ENCODE results near the gene CCDC146.
"Not testable (repeated sequence)": the region's sequence is repeated elsewhere in the genome, so short reads cannot be mapped to it uniquely, and the experiment has no call there.

Gene CCDC146

DNA sequence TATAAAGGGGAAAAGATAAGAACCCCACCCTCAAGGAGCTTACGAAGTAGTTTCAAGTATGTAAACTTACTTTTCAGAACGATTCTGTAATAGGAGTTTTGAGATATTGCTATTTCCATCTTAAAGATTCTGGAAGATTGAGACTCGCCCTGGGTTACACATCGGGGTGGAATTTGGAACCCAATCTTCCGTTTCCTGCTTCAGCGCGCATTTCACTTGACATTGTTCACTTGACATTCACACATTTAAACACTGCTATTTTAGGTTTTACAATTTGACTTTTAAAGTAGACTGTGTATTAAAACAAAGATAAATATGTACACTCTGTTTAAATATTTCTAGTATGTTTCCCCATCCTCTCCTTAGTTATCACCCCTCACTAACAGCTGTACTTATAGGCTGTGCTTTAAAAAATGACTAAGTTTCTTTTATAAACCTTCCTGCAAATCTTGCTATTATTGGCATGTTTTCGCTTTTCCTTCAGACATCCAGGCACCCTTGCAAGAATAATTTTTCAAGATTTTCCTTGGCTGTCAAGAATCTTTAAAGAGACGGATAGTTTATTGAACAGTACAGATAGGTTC, 55.0 kb downstream of the CCDC146 start:
- not testable (repeated sequence) for DNase-seq (ENCODE audit: low read depth); H3K4me3 ChIP-seq (replicated peaks; ENCODE audit: low read depth, low read length)

DNA sequence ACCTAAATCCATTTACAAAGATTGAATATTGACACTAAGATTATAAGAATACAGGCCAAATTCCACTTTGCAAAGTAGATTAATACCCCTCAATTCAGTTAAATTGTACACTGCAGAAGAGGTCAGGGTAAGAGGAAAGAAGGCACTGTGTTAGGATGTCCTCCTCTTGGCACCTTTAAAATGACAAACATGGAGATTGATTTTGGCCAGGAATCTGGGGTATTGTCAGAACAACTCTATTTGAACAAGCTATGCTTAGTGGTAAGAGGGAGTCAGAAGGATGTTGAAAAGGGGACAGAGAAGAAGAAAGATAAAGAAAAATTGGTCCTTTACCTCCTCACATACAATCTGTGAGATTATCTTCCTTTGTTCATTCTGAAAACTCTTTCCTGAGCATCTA, 55.6 kb downstream of the CCDC146 start:
- not testable (repeated sequence) for H3K4me3 ChIP-seq (replicated peaks; ENCODE audit: low read depth, low read length); DNase-seq (ENCODE audit: low read depth)

DNA sequence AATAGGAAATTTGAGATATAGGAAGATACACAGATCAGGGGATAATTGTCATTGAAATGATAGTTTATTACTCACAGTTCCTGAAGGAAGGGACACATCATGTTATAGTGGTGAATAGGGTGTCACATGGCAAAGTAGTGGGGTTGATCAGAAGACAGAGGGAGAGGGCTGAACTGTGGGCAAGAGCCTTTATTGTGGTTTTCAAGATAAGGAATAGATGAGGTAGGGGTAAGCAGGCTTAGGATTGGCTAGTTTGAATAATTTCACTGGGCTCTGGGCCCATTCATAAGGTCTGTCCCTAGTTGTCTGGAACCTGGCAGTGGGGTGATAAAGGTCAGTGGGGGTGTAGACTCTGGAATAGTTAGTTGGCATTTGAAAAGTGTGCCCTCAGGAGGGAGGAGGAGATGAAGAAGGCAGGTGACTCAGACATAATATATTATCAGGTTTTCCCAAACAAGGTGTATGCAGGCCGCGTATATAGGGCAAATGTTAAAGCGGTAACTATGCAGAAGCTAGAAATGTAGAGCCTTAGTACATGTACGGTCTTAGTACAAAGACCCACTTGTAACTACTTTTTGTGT, 58.7 kb downstream of the CCDC146 start:
- TF ChIP-seq, protein P1, sequence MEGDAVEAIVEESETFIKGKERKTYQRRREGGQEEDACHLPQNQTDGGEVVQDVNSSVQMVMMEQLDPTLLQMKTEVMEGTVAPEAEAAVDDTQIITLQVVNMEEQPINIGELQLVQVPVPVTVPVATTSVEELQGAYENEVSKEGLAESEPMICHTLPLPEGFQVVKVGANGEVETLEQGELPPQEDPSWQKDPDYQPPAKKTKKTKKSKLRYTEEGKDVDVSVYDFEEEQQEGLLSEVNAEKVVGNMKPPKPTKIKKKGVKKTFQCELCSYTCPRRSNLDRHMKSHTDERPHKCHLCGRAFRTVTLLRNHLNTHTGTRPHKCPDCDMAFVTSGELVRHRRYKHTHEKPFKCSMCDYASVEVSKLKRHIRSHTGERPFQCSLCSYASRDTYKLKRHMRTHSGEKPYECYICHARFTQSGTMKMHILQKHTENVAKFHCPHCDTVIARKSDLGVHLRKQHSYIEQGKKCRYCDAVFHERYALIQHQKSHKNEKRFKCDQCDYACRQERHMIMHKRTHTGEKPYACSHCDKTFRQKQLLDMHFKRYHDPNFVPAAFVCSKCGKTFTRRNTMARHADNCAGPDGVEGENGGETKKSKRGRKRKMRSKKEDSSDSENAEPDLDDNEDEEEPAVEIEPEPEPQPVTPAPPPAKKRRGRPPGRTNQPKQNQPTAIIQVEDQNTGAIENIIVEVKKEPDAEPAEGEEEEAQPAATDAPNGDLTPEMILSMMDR (IDR thresholded peaks at IDR 0.05; ENCODE audit: low read length, missing control alignments): no peak
- DNase-seq (ENCODE audit: low read depth): no peak
- H3K4me3 ChIP-seq (replicated peaks; ENCODE audit: low read depth, low read length): no peak overlapping the region

DNA sequence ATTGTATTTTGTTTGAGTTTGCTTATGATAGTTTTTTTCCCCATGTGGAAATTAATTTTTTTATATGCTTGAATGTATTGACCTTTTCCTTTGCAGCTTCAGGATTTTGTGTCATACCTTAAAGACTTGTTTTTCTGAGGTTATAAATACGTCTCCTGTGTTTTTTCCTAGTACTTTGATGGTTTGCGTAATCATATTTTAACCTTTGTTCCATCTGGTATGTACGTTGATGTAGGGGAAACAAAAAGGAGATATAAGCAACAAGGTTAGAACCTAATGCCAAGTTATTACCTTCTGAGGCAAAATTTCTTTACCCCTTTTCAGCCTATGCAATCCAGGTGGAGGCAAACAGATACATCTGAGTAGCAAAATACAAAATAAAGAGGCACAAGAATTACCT, 59.3 kb downstream of the CCDC146 start:
- TF ChIP-seq, protein P1 (IDR thresholded peaks at IDR 0.05; ENCODE audit: low read length, missing control alignments): no peak
- no peak for DNase-seq (ENCODE audit: low read depth)
- H3K4me3 ChIP-seq (replicated peaks; ENCODE audit: low read depth, low read length): no peak overlapping the region

DNA sequence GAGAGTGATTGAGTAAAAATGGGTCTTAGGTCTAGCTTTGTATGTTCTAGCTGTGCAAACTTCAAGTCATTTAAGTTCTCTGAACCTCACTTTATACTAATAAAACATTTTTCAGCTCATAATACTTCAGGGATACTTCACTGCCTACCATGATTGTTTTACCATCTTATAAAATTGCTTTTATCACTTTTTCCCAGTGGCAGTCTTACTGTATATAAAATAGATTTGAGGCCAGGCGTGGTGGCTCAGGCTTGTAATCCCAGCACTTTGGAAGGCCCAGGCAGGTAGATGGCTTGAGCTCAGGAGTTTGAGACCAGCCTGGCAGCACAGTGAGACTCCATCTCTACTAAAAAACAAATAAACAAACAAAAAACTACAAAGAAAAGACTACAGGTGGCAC, 59.8 kb downstream of the CCDC146 start:
- H3K4me3 ChIP-seq (replicated peaks; ENCODE audit: low read depth, low read length): no peak overlapping the region
- TF ChIP-seq, protein P1 (IDR thresholded peaks at IDR 0.05; ENCODE audit: low read length, missing control alignments): no peak
- no peak for DNase-seq (ENCODE audit: low read depth)

DNA sequence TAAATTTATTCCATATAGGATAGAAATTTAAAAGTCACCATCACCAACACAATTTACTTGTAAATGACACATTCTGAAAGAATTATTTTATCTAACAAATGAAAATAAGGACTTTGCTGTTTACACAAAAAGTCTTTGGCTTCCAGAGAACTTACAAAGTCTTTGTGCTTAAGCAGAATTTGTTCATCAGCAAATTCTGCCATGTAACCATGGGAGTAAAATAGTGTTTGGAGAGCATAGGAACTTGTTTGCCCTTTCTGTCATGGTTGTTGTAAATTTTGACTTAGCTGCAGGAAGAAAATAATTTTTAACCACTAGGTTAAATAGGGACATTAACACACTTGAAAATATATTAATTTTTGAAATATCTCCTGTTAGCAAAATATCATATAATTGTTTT, 62.0 kb downstream of the CCDC146 start:
- TF ChIP-seq, protein P1 (IDR thresholded peaks at IDR 0.05; ENCODE audit: low read length, missing control alignments): no peak
- DNase-seq (ENCODE audit: low read depth): no peak
- no peak overlapping the region for H3K4me3 ChIP-seq (replicated peaks; ENCODE audit: low read depth, low read length)

DNA sequence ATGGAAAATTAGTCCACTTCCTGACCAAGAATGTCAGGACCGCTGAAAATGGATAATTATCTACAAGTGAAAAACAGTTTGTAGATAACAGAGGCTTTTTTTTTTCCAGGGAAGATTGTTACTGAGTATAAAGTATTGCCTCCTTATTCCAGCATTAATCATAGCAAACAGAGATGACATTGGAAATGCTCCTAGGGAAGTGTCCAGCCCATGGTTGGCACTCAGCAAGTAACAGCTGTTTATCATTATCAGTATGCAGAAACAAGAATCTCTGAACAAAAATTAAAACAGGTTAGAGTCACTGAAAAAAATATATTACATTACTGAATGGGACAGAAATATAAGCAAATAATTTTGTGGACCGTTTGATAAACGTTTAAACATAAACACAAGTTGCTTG, 62.6 kb downstream of the CCDC146 start:
- DNase-seq (ENCODE audit: low read depth): no peak
- H3K4me3 ChIP-seq (replicated peaks; ENCODE audit: low read depth, low read length): no peak overlapping the region
- TF ChIP-seq, protein P1 (IDR thresholded peaks at IDR 0.05; ENCODE audit: low read length, missing control alignments): no peak

DNA sequence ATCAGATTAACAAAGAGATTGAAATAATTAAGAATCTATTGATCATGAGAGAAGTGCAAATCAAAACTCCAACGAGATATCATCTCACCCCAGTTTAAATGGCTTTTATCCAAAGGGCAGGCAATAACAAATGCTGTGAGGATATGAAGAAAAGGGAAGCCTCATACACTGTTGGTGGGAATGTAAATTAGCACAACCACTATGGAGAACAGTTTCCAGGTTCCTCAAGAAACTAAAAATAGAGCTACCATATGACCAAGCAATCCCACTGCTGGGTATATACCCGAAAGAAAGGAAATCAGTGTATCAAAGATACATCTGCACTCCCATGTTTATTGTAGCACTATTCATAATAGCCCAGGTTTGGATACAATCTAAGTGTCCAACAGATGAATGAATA, 63.5 kb downstream of the CCDC146 start:
- TF ChIP-seq, protein P1 (IDR thresholded peaks at IDR 0.05; ENCODE audit: low read length, missing control alignments): no peak
- H3K4me3 ChIP-seq (replicated peaks; ENCODE audit: low read depth, low read length): no peak overlapping the region

More for the DNA sequence above, 63.5 kb downstream of the CCDC146 start:
- no peak for DNase-seq (ENCODE audit: low read depth)
